ENCODE results near the gene CYP27B1. TPM values are rescaled to one million over a fixed set of nuclear protein-coding genes. Genes with fewer than 3 reads are reported as not detected.
"Not testable (repeated sequence)": the region's sequence is repeated elsewhere in the genome, so short reads cannot be mapped to it uniquely, and the experiment has no call there.

The CYP27B1 gene
- total and polyA plus RNA-seq, 10 of the 15 experiments (the other 5 are each of a cell fraction or from before 2014, with no cell fraction given) = 0.10 to 2.7 (median 1.1) TPM

DNA sequence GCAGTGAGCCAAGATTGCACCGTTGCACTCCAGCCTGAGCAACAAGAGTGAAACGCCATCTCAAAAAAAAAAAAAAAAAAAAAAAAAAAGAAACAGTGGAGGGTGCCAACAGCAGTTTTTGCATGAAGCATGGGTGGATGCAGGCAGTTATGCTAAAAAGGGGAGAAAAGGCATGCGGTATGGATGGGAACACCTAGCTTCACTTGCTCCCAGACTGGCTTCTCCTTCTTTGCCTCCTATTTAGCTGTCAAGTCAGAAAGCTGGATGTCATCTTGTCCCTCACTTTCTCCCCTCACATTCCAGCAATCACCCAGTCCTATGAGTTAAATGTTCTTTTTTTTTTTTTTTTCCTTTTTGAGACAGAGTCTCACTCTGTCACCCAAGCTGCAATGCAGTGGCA is 8.2 kb upstream of the CYP27B1 start:
- DNase-seq (ENCODE audit: low read depth, low spot score) = no peak
- intact Hi-C loops (cut with micrococcal nuclease; ENCODE audit: unreplicated experiment) = no loop called here
- RAD21 ChIA-PET (ENCODE audit: unreplicated experiment) = interaction anchor here (0.7 kb wide), 1 partner anchor 650 kb away, joined by 3 read pairs; no protein-coding TSS in a partner anchor
- in situ Hi-C loops (cut with MboI) = no loop called here
- no peaks in the 10 kb centered on the region for H3K9me3 ChIP-seq (replicated peaks; ENCODE audit: control insufficient read depth, insufficient read depth, low read length)
- SMC1A ChIA-PET (ENCODE audit: uncharacterized antibody, unreplicated experiment) = interaction anchor here (0.7 kb wide), 1 partner anchor 17 kb away, joined by 3 read pairs; no protein-coding TSS in a partner anchor
- no peak overlapping the region for H2AFZ ChIP-seq (ENCODE audit: control insufficient read depth, low read depth, low read length)
- H3K27ac ChIP-seq (ENCODE audit: control insufficient read depth, insufficient read depth) = no peak overlapping the region
- no TSS peak for BruUV-seq (replicated peaks)
- no peaks in the 10 kb centered on the region for H3K27me3 ChIP-seq (replicated peaks in 1 of 2; ENCODE audit: control insufficient read depth in 2 of 2, insufficient read depth in 2 of 2, low read length in 1 of 2)
- no peak overlapping the region for H3K4me3 ChIP-seq
- POLR2A ChIA-PET = interaction anchor here (0.6 to 1.4 kb wide), 2 partner anchors 19 to 52 kb away, joined by 3 to 8 read pairs; no protein-coding TSS in a partner anchor
- no peak overlapping the region for H3K9ac ChIP-seq (ENCODE audit: control insufficient read depth, insufficient read depth, low read length)
- peaks cover 0 to 4% of the 10 kb centered on the region in 2 experiments; a peak in 1 of 4 replicates for H3K36me3 ChIP-seq (ENCODE audit: control insufficient read depth in 2 of 2, insufficient read depth in 2 of 2, low read length in 1 of 2)
- FAIRE-seq = no peak
- no peak for ATAC-seq
- H4K20me1 ChIP-seq (ENCODE audit: control insufficient read depth, insufficient read depth) = no peaks in the 10 kb centered on the region
- WGBS (ENCODE audit: insufficient coverage, insufficient replicate concordance, low lambda C conversion rate, missing lambda C conversion rate) = 100% methylated on average over 1 of the region's 3 CpGs
- no peak overlapping the region for H3K4me2 ChIP-seq (ENCODE audit: control insufficient read depth, insufficient read depth)
- TF ChIP-seq SREBF2 (IDR thresholded peaks at IDR 0.05; ENCODE audit: low read length) = no peak
- TF ChIP-seq EP300 (IDR thresholded peaks at IDR 0.05; ENCODE audit: borderline replicate concordance in 1 of 2, control insufficient read depth in 1 of 2, low read depth in 2 of 2, low read length in 2 of 2) = no peak
- TF ChIP-seq, protein P1, sequence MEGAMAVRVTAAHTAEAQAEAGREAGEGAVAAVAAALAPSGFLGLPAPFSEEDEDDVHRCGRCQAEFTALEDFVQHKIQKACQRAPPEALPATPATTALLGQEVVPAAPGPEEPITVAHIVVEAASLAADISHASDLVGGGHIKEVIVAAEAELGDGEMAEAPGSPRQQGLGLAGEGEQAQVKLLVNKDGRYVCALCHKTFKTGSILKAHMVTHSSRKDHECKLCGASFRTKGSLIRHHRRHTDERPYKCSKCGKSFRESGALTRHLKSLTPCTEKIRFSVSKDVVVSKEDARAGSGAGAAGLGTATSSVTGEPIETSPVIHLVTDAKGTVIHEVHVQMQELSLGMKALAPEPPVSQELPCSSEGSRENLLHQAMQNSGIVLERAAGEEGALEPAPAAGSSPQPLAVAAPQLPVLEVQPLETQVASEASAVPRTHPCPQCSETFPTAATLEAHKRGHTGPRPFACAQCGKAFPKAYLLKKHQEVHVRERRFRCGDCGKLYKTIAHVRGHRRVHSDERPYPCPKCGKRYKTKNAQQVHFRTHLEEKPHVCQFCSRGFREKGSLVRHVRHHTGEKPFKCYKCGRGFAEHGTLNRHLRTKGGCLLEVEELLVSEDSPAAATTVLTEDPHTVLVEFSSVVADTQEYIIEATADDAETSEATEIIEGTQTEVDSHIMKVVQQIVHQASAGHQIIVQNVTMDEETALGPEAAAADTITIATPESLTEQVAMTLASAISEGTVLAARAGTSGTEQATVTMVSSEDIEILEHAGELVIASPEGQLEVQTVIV (IDR thresholded peaks at IDR 0.05; ENCODE audit: borderline replicate concordance, partially characterized antibody) = no peak
- no peak for TF ChIP-seq NFXL1 (IDR thresholded peaks at IDR 0.05; ENCODE audit: borderline replicate concordance)
- no peak for TF ChIP-seq NFYA (IDR thresholded peaks at IDR 0.05; ENCODE audit: borderline replicate concordance, low read depth, low read length)
- no peak for TF ChIP-seq PAX5 (IDR thresholded peaks at IDR 0.05; ENCODE audit: borderline replicate concordance, low read depth, low read length)
- no peak for TF ChIP-seq TAF1 (IDR thresholded peaks at IDR 0.05; ENCODE audit: borderline replicate concordance, low read depth, low read length)
- TF ChIP-seq, protein P2, sequence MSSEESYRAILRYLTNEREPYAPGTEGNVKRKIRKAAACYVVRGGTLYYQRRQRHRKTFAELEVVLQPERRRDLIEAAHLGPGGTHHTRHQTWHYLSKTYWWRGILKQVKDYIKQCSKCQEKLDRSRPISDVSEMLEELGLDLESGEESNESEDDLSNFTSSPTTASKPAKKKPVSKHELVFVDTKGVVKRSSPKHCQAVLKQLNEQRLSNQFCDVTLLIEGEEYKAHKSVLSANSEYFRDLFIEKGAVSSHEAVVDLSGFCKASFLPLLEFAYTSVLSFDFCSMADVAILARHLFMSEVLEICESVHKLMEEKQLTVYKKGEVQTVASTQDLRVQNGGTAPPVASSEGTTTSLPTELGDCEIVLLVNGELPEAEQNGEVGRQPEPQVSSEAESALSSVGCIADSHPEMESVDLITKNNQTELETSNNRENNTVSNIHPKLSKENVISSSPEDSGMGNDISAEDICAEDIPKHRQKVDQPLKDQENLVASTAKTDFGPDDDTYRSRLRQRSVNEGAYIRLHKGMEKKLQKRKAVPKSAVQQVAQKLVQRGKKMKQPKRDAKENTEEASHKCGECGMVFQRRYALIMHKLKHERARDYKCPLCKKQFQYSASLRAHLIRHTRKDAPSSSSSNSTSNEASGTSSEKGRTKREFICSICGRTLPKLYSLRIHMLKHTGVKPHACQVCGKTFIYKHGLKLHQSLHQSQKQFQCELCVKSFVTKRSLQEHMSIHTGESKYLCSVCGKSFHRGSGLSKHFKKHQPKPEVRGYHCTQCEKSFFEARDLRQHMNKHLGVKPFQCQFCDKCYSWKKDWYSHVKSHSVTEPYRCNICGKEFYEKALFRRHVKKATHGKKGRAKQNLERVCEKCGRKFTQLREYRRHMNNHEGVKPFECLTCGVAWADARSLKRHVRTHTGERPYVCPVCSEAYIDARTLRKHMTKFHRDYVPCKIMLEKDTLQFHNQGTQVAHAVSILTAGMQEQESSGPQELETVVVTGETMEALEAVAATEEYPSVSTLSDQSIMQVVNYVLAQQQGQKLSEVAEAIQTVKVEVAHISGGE (CRISPR knock-in tag; IDR thresholded peaks at IDR 0.05) = no peak
- TF ChIP-seq CBFB (IDR thresholded peaks at IDR 0.05; ENCODE audit: low read depth) = no peak
- no peak for TF ChIP-seq ATF7 (IDR thresholded peaks at IDR 0.05; ENCODE audit: low read depth)
- TF ChIP-seq NRF1 (conservative IDR thresholded peaks at IDR 0.05; ENCODE audit: low read depth, low read length) = no peak
- CTCF ChIA-PET = interaction anchor here (0.6 to 3.0 kb wide), 7 partner anchors 9 to 108 kb away, joined by 3 to 10 read pairs (median 3); no protein-coding TSS in a partner anchor
- no peaks in the 10 kb centered on the region for H3K79me2 ChIP-seq (ENCODE audit: control insufficient read depth, insufficient read depth, low read length)
- H3K4me1 ChIP-seq (ENCODE audit: control insufficient read depth, insufficient read depth, low read length) = peaks cover 3% of the 10 kb centered on the region

DNA sequence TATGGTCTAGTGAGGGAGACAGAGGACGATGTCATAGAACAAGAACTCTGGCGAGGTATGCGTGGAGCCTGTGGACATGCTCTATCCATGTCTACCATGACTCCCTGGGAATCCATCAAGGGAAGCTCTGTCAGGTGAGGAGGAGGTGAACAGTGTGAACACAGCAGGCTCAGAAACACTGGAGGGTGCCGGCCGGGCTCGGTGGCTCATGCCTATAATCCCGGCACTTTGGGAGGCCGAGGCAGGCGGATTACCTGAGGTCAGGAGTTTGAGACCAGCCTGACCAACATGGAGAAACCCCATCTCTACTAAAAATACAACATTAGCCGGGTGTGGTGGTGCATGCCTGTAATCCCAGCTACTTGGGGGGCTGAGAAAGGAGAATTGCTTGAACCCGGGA is 7.8 kb upstream of the CYP27B1 start:
- SMC1A ChIA-PET (ENCODE audit: uncharacterized antibody, unreplicated experiment); H3K79me2 ChIP-seq (ENCODE audit: control insufficient read depth, insufficient read depth, low read length); H3K27ac ChIP-seq (ENCODE audit: control insufficient read depth, insufficient read depth); DNase-seq (ENCODE audit: low read depth, low spot score); in situ Hi-C loops (cut with MboI); FAIRE-seq; H3K9ac ChIP-seq (ENCODE audit: control insufficient read depth, insufficient read depth, low read length); H3K4me3 ChIP-seq; RAD21 ChIA-PET (ENCODE audit: unreplicated experiment); ATAC-seq; H3K36me3 ChIP-seq (ENCODE audit: control insufficient read depth in 2 of 2, insufficient read depth in 2 of 2, low read length in 1 of 2); H3K27me3 ChIP-seq (replicated peaks in 1 of 2; ENCODE audit: control insufficient read depth in 2 of 2, insufficient read depth in 2 of 2, low read length in 1 of 2); H3K9me3 ChIP-seq (replicated peaks; ENCODE audit: control insufficient read depth, insufficient read depth, low read length); intact Hi-C loops (cut with micrococcal nuclease; ENCODE audit: unreplicated experiment); BruUV-seq (replicated peaks); H2AFZ ChIP-seq (ENCODE audit: control insufficient read depth, low read depth, low read length); H3K4me1 ChIP-seq (ENCODE audit: control insufficient read depth, insufficient read depth, low read length); H3K4me2 ChIP-seq (ENCODE audit: control insufficient read depth, insufficient read depth); H4K20me1 ChIP-seq (ENCODE audit: control insufficient read depth, insufficient read depth): not testable (repeated sequence)
- ChIA-PET CTCF (interaction anchor here (0.7 to 3.0 kb wide), 6 partner anchors 10 to 139 kb away, joined by 3 to 10 read pairs (median 4); no protein-coding TSS in a partner anchor), POLR2A (interaction anchor here (0.6 to 1.4 kb wide), 2 partner anchors 18 to 51 kb away, joined by 3 to 8 read pairs; no protein-coding TSS in a partner anchor)
- WGBS (ENCODE audit: insufficient coverage, insufficient replicate concordance, low lambda C conversion rate, missing lambda C conversion rate) = 96% methylated on average over 11 of the region's 11 CpGs

All from GM12878 (cell line).